Measurements from ENCODE around the gene EXOC3.

DNA sequence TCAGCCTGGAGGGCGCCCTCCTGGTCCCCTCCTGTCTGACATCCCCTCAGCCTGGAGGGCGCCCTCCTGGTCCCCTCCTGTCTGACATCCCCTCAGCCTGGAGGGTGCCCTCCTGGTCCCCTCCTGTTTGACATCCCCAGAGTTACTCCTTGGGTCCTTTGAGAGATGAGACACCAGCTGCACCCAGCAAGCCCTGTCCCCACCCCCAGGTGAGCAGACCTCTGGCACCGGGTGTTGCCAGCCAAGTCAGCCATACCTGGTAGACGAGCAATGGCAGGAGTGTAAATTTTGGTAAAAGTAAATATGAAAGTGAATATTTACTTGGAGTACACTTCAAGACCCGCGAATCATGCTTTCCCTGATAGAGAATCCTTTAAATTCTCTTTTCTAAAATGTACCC, 25.4 kb downstream of the EXOC3 start:
- TF ChIP-seq POLR2A (IDR thresholded peaks at IDR 0.05) (no peak), POLR2AphosphoS5 (IDR thresholded peaks at IDR 0.05) (no peak)
- TF ChIP-seq, protein P1, sequence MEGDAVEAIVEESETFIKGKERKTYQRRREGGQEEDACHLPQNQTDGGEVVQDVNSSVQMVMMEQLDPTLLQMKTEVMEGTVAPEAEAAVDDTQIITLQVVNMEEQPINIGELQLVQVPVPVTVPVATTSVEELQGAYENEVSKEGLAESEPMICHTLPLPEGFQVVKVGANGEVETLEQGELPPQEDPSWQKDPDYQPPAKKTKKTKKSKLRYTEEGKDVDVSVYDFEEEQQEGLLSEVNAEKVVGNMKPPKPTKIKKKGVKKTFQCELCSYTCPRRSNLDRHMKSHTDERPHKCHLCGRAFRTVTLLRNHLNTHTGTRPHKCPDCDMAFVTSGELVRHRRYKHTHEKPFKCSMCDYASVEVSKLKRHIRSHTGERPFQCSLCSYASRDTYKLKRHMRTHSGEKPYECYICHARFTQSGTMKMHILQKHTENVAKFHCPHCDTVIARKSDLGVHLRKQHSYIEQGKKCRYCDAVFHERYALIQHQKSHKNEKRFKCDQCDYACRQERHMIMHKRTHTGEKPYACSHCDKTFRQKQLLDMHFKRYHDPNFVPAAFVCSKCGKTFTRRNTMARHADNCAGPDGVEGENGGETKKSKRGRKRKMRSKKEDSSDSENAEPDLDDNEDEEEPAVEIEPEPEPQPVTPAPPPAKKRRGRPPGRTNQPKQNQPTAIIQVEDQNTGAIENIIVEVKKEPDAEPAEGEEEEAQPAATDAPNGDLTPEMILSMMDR (IDR thresholded peaks at IDR 0.05): no peak

Data from breast epithelium (tissue), 3 donors.